GM18867 (cell line): ENCODE results near the gene GPI.
"Not testable (repeated sequence)": the region's sequence is repeated elsewhere in the genome, so short reads cannot be mapped to it uniquely, and the experiment has no call there.

Experiments
- ATAC-seq: cut with Tn5 transposase; IDR thresholded peaks from one replicate; pipeline ENCODE4 v1.9.1; 2021; ENCODE audit warnings: mild to moderate bottlenecking, moderate library complexity; ENCODE audit not compliant: unreplicated experiment

The GPI gene

DNA sequence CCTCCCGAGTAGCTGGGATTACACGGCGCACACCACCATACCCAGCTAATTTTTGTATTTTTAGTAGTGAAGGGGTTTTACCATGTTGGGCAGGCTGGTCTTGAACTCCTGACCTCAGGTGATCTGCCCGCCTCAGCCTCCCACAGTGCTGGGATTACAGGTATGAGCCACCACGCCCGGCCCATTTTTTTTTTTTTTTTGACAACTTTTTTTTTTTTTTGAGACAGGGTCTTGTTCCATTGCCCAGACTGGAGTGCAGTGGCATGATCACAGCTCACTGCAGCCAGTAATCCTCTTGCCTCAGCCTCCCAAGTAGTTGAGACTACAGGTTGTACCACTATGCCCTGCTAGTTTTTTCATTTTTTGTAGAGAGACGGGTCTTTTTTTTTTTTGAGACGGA, 35.8 kb downstream of the GPI start:
- not testable (repeated sequence) for ATAC-seq

DNA sequence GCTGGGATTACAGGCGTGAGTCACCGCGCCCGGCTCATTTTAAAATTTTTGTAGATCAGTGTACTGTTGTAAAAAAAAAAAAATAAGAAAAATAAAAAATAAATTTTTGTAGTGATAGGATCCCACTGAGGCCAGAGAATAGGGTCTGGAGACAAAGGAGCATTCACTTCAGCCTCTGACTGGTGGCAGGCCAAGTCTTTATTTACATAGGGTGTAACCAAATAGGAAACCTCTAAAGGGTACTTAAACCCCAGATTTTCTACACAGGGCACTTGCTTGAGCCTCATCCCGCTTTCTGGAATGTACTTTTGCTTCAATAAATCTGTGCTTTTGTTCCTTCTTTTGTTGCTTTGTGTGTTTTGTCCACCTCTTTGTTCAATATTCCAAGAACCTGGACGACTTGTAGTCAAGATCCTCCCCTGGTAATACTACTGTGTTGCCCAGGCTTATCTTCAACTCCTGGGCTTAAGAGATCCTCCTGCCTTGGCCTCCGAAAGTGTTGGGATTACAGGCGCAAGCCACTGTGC, 37.1 kb downstream of the GPI start:
- ATAC-seq = no peak

GRCh38 chr19:34403784-34404108, 38.8 kb downstream of the GPI start:
- peak; percentile 19 for ATAC-seq

GRCh38 chr19:34404109-34404909, 39.3 kb downstream of the GPI start, which contains the start of gene PDCD2L:
PDCD2L (plus strand) TSS chr19:34404399; CDS start chr19:34404431, 32 bp downstream.
- peak; percentile 89 for ATAC-seq

DNA sequence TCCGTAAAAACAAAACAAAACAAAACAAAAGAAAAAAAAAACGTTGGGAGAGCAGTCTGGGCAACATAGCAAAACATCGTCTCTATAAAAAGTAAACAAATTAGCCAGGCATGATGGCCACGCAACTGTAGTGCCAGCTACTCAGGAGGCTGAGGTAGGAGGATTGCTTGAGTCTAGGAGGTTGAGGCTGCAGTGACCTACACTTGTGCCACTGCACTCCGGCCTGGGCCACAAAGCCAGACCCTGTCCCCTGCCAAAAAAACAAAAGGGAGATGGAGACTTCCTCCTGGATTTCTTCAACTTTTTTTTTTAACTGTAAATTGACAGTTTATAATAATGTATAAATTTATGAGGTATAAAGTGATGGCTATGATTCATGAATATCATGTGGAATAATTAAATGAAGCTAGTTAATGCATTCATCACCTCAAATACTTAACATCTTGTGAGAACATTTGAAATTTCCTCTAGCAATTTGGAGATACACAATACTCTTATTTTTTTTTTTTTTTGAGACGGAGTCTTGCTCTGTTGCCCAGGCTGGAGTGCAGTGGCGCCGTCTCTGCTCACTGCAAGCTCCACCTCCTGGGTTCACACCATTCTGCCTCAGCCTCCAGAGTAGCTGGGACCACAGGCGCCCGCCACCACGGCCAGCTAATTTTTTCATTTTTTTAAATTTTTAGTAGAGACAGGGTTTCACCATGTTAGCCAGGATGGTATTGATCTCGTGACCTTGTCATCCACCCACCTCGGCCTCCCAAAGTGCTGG, 41.1 kb downstream of the GPI start:
- ATAC-seq = no peak

DNA sequence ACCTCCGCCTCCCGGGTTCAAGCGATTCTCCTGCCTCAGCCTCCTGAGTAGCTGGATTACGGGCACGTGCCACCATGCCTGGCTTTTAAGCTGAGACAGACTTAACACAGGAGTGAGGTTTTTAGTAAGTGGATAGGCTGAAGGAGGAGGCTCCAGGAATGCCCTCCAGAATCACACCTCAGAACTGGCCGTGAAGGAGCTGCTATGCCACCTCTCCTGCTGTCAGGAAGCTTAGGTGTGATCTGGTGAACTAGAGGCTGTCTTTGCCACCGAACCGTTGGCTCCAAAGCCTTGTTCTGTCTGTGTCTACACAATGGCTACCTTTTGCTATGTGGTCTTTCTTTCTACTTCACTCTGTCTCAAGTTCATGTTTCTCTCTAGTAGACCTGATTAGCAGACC, 43.4 kb downstream of the GPI start:
- ATAC-seq = no peak

DNA sequence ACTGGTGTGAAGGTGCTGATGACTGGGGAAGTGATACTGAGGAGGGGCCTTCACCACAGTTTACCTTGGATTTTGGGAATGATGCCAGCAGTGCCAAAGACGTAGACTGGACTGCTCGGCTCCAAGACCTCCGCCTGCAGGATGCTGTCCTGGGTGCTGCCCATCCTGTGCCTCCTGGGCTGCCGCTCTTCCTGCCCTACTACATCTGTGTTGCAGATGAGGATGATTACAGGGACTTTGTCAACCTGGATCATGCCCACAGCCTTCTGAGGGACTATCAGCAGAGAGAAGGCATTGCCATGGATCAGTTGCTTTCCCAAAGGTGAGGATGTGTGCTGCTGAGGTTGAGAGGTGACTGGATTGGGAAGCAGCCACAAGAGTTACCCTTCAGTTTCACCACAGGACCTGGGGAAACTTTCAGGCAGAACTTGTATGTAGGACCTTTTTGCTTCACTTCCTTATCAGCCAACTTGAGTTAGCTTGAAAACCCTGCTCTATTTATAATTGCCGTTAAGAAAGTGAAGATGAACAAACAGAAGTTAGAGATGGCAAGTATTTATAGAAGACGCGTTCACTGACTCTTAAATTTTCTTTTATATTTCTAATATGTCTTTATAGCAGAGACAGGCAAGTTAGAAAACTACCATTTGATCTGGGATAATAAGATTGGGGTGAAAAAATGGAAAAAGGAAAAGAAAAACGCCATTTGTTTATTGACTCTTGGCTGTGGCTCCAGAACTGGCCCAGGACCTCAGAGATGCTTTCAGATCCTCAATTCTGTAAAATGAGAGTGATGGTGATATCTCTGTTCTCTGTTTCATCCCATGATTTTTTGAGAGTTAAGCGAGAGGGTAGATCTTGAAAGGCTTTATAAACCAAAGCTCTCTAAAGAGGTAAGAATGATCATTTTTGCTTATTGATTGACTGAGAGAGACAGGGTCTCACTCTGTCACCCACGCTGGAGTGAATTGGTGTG, 44.5 kb downstream of the GPI start:
- peak; percentile 46 for ATAC-seq

GRCh38 chr19:34411216-34411615, 46.2 kb downstream of the GPI start:
- no peak for ATAC-seq

DNA sequence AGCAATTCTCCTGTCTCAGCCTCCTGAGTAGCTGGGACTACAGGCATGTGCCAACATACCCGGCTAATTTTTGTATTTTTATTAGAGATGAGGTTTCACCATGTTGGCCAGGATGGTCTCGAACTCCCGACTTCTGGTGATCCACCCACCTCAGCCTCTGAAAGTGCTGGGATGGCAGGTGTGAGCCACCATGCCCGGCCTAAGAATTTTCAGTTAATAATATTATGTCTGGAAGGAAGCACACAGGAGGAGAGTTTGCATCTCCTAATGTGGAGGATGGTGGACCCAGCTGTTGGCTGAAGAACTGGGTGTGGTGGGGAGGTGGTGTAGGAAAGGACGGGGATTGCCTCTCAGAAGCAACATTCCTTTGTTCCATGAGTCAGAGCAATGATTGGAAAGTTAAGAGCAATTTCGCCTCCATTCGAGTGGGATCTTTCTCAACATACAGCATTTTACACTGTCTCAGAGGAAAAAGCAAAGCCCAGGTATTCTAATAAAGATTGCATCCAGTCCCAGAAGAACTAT, 51.1 kb downstream of the GPI start:
- ATAC-seq = no peak

DNA sequence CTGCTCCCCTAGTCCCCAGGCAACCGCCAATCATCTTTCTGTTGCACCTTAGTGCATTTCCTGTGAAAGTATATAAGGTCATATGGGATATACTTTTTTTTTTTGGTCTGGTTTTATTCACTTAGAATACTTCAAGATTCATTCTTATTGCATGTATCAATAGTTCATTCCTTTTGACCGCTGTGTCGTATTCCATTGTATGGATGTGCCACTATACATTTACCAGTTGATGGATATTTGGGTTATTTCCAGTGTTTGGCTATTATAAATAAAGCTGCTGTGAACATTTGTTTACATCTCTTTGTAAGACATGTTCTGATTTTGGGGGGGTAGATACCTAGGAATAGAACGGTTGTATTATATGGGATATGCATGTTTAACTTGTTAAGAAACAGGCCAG, 53.3 kb downstream of the GPI start:
- no peak for ATAC-seq

DNA sequence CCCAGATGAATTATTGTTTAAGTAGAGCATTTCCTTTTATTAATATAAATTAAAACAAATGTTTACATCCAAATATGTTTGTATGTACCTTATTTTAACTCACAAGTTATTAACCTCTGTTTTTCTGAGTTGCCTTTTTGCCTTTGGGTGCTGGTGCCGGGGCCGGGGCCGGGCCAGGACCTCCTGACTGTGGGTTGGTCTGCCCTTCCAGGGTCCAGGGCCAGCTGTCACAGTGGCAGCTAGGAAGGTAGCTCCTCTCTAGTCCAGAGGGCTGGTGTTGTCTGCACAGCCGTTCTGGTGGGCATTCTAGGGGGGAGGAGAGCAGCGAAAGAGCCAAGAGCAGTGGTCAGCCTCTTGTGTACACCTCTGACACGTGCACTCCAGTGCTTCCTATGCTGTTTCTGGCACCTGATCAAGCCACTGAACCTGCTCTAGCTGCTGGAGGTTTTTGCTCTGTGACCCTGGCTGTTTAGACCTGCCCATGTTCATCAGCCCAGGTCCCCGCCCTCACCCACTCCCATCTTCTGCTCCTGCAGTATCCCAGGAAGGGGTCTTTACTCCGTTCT, 61.2 kb downstream of the GPI start:
- ATAC-seq = no peak

DNA sequence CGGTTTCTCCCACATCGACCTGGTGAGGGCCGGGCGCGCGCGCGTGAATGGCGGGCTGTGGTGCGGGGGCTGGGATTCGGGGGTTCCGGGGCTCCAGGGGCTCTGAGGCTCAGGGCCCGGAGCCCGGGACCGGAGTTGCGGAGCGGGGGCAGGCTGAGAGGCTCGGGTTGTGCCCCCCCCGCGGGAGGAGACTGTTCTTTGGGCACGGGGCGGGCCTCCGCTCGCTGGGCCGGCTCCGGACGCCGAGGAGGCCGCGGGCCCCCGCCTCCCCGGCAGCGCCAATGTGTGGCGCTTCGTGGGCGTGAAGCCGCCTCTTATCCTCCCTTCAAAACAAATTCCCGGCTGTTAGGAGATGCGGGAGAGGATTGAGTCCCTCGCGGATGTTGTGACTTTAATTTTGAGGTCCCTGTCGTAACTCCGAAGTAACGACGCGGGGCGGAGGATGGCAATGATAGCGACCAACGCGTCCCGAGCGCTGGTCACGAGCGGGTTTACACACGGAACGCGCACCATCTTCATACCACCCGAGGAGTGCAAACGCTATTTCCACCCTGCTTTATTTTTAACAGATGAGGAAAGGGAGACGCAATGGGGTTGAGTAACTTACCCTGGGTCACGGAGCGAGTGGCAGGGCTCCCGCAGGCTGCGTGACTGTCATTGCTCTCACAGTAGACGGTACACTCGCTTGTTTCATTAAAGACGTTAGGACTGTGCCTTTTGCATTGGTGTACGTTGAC, 63.7 kb downstream of the GPI start:
- ATAC-seq = peak; percentile 38

- ATAC-seq = no peak
These were observed 64.6 kb downstream of the GPI start for GRCh38 chr19:34429553-34429952.

DNA sequence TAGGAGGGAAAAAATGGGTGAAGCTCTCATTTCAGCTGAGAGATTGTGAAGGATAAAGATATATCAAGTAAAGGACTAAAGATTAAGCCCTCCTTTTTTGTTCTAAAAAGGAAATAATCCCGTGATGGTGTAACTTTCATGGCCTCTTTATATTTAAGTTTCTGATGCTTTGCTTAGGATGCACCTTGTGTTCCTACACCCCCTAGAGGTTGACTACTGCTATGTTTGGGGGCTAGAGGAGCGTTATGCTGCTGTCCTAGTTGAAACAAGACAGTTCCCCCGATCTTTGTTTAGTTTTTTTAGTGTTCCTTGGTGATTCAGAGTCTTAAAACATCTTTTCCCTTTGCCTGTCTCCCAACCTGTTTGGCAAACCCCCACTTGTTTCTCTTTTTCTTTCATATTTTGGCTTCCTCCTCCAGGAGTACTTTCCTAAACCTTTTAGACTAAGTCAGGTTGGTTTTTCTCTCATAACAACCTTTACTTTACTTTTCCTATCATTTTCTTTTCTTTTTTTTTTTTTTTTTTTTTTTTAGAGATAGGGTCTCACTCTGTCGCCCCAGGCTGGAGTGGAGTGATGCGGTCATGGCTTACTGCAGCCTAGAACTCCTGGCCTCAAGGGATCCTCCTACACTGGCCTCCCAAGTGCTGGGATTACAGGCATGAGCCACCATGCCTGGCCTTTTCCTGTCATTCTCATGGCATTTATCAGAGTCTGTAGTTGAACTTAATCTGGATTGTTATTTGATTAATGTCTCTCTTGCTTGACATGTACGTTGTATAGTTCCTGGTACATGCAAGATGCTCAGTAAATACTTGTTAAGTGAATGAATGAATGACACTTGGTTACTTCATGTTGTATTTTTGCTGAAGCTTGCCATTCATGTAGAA, 66.0 kb downstream of the GPI start:
- no peak for ATAC-seq

- ATAC-seq = no peak
These were observed 66.8 kb downstream of the GPI start for GRCh38 chr19:34431681-34432402.

- ATAC-seq = no peak
These were observed 67.8 kb downstream of the GPI start for GRCh38 chr19:34432797-34433196.

- ATAC-seq = no peak
These were observed 71.7 kb downstream of the GPI start for GRCh38 chr19:34436716-34437115.

GRCh38 chr19:34448191-34448590, 83.2 kb downstream of the GPI start:
- no peak for ATAC-seq
